Measurements from ENCODE around the gene PSMD13.
A peak's percentile ranks its signal among the peaks of the same experiment; 100 is the strongest.

PSMD13 gene

DNA sequence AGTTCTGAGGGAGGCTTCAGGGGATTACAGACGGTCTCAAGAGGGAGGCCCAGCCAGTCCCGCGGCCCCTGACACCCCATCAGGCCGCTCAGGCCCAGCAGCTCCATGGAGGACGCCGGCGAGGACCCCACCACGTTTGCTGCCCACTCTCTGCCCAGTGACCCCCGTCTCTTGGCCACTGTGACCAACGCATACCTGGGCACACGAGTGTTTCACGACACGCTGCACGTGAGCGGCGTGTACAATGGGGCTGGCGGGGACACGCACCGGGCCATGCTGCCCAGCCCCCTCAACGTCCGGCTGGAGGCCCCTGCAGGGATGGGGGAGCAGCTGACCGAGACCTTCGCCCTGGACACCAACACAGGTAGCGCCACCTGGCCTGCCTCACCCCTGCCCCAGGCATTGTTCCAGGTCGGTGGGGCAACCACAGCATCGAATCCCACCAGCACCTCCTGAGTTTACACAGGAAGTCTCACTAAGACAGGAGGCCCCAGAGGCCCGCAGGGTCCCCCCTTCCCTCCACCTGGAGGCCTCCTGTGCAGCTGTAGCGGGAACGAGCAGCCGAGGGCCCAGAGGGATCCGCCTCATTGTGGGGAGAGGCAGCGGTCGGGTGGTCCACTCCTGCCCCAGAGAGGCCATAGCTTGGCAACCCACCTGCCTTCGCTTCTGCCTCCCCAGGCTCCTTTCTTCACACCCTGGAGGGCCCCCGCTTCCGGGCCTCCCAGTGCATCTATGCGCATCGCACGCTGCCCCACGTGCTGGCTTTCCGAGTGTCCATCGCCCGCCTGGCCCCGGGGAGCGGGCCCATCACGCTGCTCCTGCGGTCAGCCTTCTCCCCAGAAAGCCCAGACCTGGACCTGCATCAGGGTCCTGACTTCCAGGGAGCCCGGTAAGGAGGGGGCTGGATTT, 53.2 kb downstream of the PSMD13 start:
- H3K36me3 ChIP-seq (ENCODE audit: insufficient read depth, low read length) = peaks cover 15% of the 10 kb centered on the region
- H3K9me2 ChIP-seq (ENCODE audit: low read depth, low read length) = no peaks in the 10 kb centered on the region
- H4K20me1 ChIP-seq (ENCODE audit: insufficient read depth, low read length) = no peaks in the 10 kb centered on the region
- H3K27me3 ChIP-seq (ENCODE audit: insufficient read depth, low read length) = peaks cover 7% of the 10 kb centered on the region; the same call in 1 of the 2 replicates
- peak overlapping the region; percentile 72 for H3K4me3 ChIP-seq (ENCODE audit: low read depth, low read length, poor library complexity, severe bottlenecking)
- H3K4me1 ChIP-seq (ENCODE audit: insufficient read depth, low read length, severe bottlenecking) = peaks cover 31% of the 10 kb centered on the region
- H3K79me2 ChIP-seq (ENCODE audit: insufficient read depth, low read length) = no peaks in the 10 kb centered on the region
- H3F3A ChIP-seq (ENCODE audit: insufficient read depth, low read length) = no peaks in the 10 kb centered on the region
- H2AFZ ChIP-seq (ENCODE audit: low read length) = no peak overlapping the region
- peak overlapping the region; percentile 40; the same call in 1 of the 2 replicates for H3K9ac ChIP-seq (ENCODE audit: low read length)
- H3K27ac ChIP-seq (ENCODE audit: low read depth, low read length, poor library complexity, severe bottlenecking) = no peak overlapping the region
- peak overlapping the region; percentile 60 for H3K4me2 ChIP-seq (ENCODE audit: low read length)
- H3K9me3 ChIP-seq (ENCODE audit: low read length) = no peaks in the 10 kb centered on the region
- TF ChIP-seq EZH2 (IDR thresholded peaks at IDR 0.05; ENCODE audit: borderline replicate concordance, low read length) = no peak
- TF ChIP-seq CTCF (IDR thresholded peaks at IDR 0.05; ENCODE audit: low read length) = no peak

GRCh38 chr11:290621-291231, 54.0 kb downstream of the PSMD13 start:
- no peak overlapping the region for H3K4me3 ChIP-seq (ENCODE audit: low read depth, low read length, poor library complexity, severe bottlenecking)
- TF ChIP-seq CTCF (IDR thresholded peaks at IDR 0.05; ENCODE audit: low read length) = no peak
- no peak for TF ChIP-seq EZH2 (IDR thresholded peaks at IDR 0.05; ENCODE audit: borderline replicate concordance, low read length)
- peaks cover 4% of the 10 kb centered on the region; the same call in 1 of the 2 replicates for H3K27me3 ChIP-seq (ENCODE audit: insufficient read depth, low read length)
- no peak overlapping the region for H3K27ac ChIP-seq (ENCODE audit: low read depth, low read length, poor library complexity, severe bottlenecking)
- no peaks in the 10 kb centered on the region for H3K9me3 ChIP-seq (ENCODE audit: low read length)
- H3F3A ChIP-seq (ENCODE audit: insufficient read depth, low read length) = no peaks in the 10 kb centered on the region
- peak overlapping the region; percentile 60; the same call in 1 of the 2 replicates for H3K4me2 ChIP-seq (ENCODE audit: low read length)
- H3K36me3 ChIP-seq (ENCODE audit: insufficient read depth, low read length) = peaks cover 15% of the 10 kb centered on the region
- H3K79me2 ChIP-seq (ENCODE audit: insufficient read depth, low read length) = no peaks in the 10 kb centered on the region
- no peaks in the 10 kb centered on the region for H3K9me2 ChIP-seq (ENCODE audit: low read depth, low read length)
- H3K9ac ChIP-seq (ENCODE audit: low read length) = no peak overlapping the region
- no peak overlapping the region for H2AFZ ChIP-seq (ENCODE audit: low read length)
- H3K4me1 ChIP-seq (ENCODE audit: insufficient read depth, low read length, severe bottlenecking) = peaks cover 31% of the 10 kb centered on the region
- no peaks in the 10 kb centered on the region for H4K20me1 ChIP-seq (ENCODE audit: insufficient read depth, low read length)

DNA sequence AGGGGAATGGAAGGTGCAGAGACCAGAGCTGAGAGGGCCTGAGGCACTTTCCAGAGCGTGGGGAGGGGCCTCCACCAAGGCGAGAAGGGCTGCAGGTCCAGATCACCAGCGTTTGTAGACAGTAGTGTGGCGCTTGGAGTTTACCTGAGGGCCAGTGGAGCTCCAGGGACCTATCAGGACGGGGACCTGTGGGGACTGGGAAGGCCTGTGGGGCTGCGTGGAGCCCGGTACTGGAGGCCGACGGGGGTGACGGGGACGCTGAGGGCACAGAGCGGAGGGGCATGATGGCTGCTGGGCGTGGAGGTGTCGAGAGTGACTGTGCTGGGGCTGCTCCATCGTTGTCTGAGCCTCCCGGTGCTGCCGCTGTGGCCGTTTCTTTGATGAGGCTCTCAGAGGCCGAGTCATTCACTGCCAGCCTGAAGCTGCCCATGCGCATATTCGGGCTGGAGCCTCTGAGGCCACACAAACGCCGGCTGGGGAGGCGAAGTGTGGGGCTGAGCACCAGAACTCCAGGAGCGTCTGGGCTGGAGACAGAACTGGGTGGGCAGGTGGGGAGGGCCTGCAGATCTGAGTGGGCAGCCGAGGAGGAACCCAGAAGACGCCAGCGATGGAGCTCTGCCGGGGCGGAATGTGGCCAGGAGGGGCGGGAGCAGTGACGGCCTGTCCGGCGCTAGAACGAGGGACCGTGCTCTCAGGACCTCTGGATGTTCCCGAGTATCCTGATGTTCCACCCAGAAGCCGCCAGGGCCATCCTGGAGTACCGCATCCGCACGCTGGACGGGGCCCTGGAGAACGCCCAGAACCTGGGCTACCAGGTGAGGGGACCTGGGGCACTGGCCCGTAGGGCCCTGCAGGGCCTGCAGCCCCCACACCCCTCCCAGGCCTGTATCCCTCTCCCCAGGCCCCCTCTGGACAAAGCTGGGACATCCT, 54.8 kb downstream of the PSMD13 start:
- TF ChIP-seq CTCF (IDR thresholded peaks at IDR 0.05; ENCODE audit: low read length) (no peak), EZH2 (IDR thresholded peaks at IDR 0.05; ENCODE audit: borderline replicate concordance, low read length) (no peak)
- Histone ChIP-seq H3K4me1 (ENCODE audit: insufficient read depth, low read length, severe bottlenecking) (peaks cover 31% of the 10 kb centered on the region), H3K79me2 (ENCODE audit: insufficient read depth, low read length) (no peaks in the 10 kb centered on the region), H3K36me3 (ENCODE audit: insufficient read depth, low read length) (peaks cover 15% of the 10 kb centered on the region), H3K9me2 (ENCODE audit: low read depth, low read length) (no peaks in the 10 kb centered on the region), H4K20me1 (ENCODE audit: insufficient read depth, low read length) (no peaks in the 10 kb centered on the region), H3K9me3 (ENCODE audit: low read length) (no peaks in the 10 kb centered on the region), H3K9ac (ENCODE audit: low read length) (no peak overlapping the region), H3K4me2 (ENCODE audit: low read length) (no peak overlapping the region), H3K4me3 (ENCODE audit: low read depth, low read length, poor library complexity, severe bottlenecking) (no peak overlapping the region), H3K27me3 (ENCODE audit: insufficient read depth, low read length) (no peaks in the 10 kb centered on the region), H3F3A (ENCODE audit: insufficient read depth, low read length) (no peaks in the 10 kb centered on the region), H2AFZ (ENCODE audit: low read length) (no peak overlapping the region), H3K27ac (ENCODE audit: low read depth, low read length, poor library complexity, severe bottlenecking) (no peak overlapping the region)

All from OCI-LY1 (cell line).